Ovary (tissue), 3 donors: ENCODE data around the gene CSNK1E.

Experiments
- POLR2A ChIP-seq: fragments of 450-650 bp; IDR thresholded peaks from one replicate; pipeline ENCODE4 v1.6.1; 2017; ENCODE audit warnings: antibody characterized with exemption, mild to moderate bottlenecking, moderate library complexity
- TF ChIP-seq, protein P1 (sequence below), 3 donors: fragments of 450-650 bp in 2 of 3; fragments of 200-600 bp in 1 of 3; IDR thresholded peaks; one replicate each; pipeline versions ENCODE4 v1.5.1 to v1.8.0; 2016 to 2022; ENCODE audit warnings: antibody characterized with exemption in 3 of 3, mild to moderate bottlenecking in 1 of 3
- donor health status: DM: no; HTN: no; CAD: no.

DNA sequence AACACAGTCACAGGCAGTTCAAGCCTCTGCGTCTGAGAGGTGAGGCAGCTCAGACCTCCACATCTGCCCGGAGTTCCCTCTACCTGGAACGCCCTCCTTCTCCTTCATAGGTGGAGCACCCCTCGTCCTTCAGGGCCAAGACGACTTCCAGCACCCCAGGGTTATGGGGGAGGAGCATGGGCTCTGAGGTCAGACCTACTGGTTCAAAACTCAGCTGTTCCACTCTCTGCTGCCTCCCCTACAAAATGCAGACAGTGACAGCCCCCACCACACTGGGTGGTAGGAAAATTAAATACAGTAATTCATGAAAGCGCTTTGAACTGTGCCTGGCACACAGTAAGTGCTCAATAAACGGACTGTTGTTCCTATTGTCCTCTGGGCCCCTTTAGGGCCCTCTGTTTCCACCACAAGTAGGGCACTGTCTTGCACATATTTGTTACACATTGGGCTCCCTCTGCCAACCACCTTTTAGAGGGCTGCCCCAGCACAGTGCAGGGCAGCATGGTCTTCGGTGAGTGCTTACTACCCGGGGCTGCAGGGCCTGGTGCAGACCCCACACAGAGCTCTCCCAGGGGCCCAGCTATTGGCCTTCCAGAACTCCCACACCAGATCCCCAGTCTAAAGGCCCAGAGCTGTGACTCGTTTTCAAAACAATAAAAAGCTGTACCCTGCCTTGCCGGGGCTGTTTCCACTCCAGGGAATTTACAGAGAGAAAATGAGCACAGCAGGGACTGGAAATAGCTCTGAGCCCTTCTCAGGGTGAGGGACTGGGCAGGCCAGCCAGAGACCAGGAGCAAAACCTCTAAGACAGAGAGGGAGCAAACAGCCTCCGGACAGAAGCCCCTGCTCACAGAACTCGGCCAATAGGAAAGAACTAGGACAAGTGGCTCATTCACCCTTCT, 46.9 kb downstream of the CSNK1E start:
- TF ChIP-seq POLR2A: no peak
- TF ChIP-seq, protein P1, sequence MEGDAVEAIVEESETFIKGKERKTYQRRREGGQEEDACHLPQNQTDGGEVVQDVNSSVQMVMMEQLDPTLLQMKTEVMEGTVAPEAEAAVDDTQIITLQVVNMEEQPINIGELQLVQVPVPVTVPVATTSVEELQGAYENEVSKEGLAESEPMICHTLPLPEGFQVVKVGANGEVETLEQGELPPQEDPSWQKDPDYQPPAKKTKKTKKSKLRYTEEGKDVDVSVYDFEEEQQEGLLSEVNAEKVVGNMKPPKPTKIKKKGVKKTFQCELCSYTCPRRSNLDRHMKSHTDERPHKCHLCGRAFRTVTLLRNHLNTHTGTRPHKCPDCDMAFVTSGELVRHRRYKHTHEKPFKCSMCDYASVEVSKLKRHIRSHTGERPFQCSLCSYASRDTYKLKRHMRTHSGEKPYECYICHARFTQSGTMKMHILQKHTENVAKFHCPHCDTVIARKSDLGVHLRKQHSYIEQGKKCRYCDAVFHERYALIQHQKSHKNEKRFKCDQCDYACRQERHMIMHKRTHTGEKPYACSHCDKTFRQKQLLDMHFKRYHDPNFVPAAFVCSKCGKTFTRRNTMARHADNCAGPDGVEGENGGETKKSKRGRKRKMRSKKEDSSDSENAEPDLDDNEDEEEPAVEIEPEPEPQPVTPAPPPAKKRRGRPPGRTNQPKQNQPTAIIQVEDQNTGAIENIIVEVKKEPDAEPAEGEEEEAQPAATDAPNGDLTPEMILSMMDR (IDR thresholded peaks at IDR 0.05): no peak
